ENCODE results near the gene GLP1R.

- TF ChIP-seq EZH2 (IDR thresholded peaks at IDR 0.05; ENCODE audit: low read length, unreplicated experiment) (no peak), CTCF (conservative IDR thresholded peaks at IDR 0.05; ENCODE audit: low read depth, low read length) (no peak), EZH2phosphoT487 (IDR thresholded peaks at IDR 0.05; ENCODE audit: borderline replicate concordance, low read length) (no peak)
Observed at GRCh38 chr6:39009476-39009875, 39.1 kb upstream of the GLP1R start.
